ENCODE measurements around the gene STXBP1. TPM values are rescaled to one million over a fixed set of nuclear protein-coding genes. Genes with fewer than 3 reads are reported as not detected.
"Not testable (repeated sequence)": the region's sequence is repeated elsewhere in the genome, so short reads cannot be mapped to it uniquely, and the experiment has no call there.

Gene STXBP1
- polyA plus RNA-seq, 2 of the 4 experiments (the other 2 are of a cell fraction) = 13.3 to 22.6 TPM

DNA sequence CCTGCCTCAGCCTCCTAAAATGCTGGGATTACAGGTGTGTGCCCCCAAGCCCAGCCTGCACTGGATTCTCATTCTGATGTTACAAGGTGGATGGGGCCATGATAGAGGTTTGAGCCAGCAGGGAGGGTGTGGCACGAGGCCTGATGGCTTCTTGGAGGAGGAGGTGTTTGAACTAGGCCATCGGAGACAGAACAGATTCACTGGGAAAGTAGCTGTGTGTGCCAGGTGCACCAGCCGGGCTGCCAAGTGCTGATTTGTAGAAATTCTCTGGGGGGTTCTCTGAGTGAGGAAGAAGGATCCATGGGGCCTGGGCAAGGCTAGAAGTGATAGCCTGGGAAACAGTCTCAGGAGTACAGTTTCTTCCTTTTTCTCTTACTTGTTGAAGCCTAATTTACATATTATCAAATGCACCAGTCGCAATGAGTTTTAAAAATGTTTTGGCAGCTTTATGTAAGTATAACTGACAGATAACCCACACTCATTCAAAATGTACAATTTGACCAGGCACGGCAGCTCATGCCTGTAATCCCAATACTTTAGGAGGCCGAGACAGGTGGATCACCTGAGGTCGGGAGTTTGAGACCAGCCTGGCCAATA lies 31.1 kb upstream of the STXBP1 start:
- H3K27ac ChIP-seq = peak overlapping the region; percentile 92 to 100; a peak in 5 of 6 replicates
- peaks cover 68% of the 10 kb centered on the region for H3K4me1 ChIP-seq
- peak overlapping the region; percentile 99 for H3K4me2 ChIP-seq
- ATAC-seq (no peak), DNase-seq (ENCODE audit: low read depth in 1 of 2, low spot score in 1 of 2) (no peak), FAIRE-seq (no peak)
- no peak overlapping the region for H3K4me3 ChIP-seq
- TF ChIP-seq HDAC2 (IDR thresholded peaks at IDR 0.05) = no peak
- TF ChIP-seq JUN (IDR thresholded peaks at IDR 0.05) = no peak
- no peak for TF ChIP-seq E2F6 (IDR thresholded peaks at IDR 0.05; ENCODE audit: borderline replicate concordance, low read depth)
- no peak for TF ChIP-seq HMGXB4 (CRISPR knock-in tag; IDR thresholded peaks at IDR 0.05; ENCODE audit: borderline replicate concordance)
- TF ChIP-seq MAZ (IDR thresholded peaks at IDR 0.05; ENCODE audit: borderline replicate concordance, low read depth, low read length) = no peak
- TF ChIP-seq, protein P1, sequence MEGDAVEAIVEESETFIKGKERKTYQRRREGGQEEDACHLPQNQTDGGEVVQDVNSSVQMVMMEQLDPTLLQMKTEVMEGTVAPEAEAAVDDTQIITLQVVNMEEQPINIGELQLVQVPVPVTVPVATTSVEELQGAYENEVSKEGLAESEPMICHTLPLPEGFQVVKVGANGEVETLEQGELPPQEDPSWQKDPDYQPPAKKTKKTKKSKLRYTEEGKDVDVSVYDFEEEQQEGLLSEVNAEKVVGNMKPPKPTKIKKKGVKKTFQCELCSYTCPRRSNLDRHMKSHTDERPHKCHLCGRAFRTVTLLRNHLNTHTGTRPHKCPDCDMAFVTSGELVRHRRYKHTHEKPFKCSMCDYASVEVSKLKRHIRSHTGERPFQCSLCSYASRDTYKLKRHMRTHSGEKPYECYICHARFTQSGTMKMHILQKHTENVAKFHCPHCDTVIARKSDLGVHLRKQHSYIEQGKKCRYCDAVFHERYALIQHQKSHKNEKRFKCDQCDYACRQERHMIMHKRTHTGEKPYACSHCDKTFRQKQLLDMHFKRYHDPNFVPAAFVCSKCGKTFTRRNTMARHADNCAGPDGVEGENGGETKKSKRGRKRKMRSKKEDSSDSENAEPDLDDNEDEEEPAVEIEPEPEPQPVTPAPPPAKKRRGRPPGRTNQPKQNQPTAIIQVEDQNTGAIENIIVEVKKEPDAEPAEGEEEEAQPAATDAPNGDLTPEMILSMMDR (IDR thresholded peaks at IDR 0.05) = no peak
- no peak for TF ChIP-seq HOXB5 (CRISPR knock-in tag; IDR thresholded peaks at IDR 0.05)
- no peak for TF ChIP-seq RAD21 (conservative IDR thresholded peaks at IDR 0.05 in 1 of 2, IDR thresholded peaks at IDR 0.05 in 1 of 2)
- TF ChIP-seq TP53 (CRISPR knock-in tag; IDR thresholded peaks at IDR 0.05) = no peak
- TF ChIP-seq HOXA7 (CRISPR knock-in tag; IDR thresholded peaks at IDR 0.05) = no peak
- TF ChIP-seq BHLHE40 (IDR thresholded peaks at IDR 0.05; ENCODE audit: low read depth, low read length) = no peak
- no peak for TF ChIP-seq CEBPB (IDR thresholded peaks at IDR 0.05)
- TF ChIP-seq PBX3 (IDR thresholded peaks at IDR 0.05) = no peak
- TF ChIP-seq SMC3 (IDR thresholded peaks at IDR 0.05) = no peak
- no peak for TF ChIP-seq EHF (CRISPR knock-in tag; IDR thresholded peaks at IDR 0.05)
- no peak for TF ChIP-seq CHD4 (IDR thresholded peaks at IDR 0.05; ENCODE audit: borderline replicate concordance)
- no peak for TF ChIP-seq USF2 (IDR thresholded peaks at IDR 0.05)
- no peak for TF ChIP-seq POLR2A (IDR thresholded peaks at IDR 0.05; ENCODE audit: low read length)
- no peak for TF ChIP-seq RNF2 (IDR thresholded peaks at IDR 0.05; ENCODE audit: borderline replicate concordance, low read depth)
- H3K9me3 ChIP-seq = peaks cover 9% of the 10 kb centered on the region; the same call in 2 of the 3 replicates
- CTCF ChIA-PET = interaction anchor here (0.8 to 32.4 kb wide), 13 partner anchors 8 to 154 kb away, joined by 3 to 821 read pairs (median 5); partner anchors contain the start of gene TOR2A
- 86% methylated on average over 7 of the region's 7 CpGs for WGBS (ENCODE audit: missing lambda C conversion rate)
- POLR2A ChIA-PET = no interaction called here

DNA sequence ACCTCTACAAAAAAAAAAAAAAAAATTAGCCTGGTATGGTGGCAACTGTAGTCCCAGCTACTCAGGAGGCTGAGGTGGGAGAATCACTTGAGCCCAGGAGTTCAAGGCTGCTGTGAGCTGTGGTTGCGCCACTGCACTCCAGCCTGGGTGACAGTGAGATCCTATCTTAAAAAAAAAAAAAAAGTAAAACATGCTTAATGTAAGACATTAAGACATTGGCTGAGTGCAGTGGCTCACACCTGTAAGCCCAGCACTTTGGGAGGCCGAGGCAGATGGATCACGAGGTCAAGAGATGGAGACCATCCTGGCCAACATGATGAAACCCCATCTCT lies 27.6 kb upstream of the STXBP1 start:
- not testable (repeated sequence) for H3K4me2 ChIP-seq; H3K9me3 ChIP-seq; H3K4me3 ChIP-seq; FAIRE-seq; DNase-seq (ENCODE audit: low read depth in 1 of 2, low spot score in 1 of 2); ATAC-seq
- POLR2A ChIA-PET = interaction anchor here (0.6 to 1.6 kb wide), 4 partner anchors 18 to 392 kb away, joined by 3 to 6 read pairs (median 3); partner anchors contain the start of genes LRSAM1 and RPL12
- CTCF ChIA-PET = interaction anchor here (0.6 to 32.4 kb wide), 13 partner anchors 11 to 678 kb away, joined by 3 to 821 read pairs (median 12); partner anchors contain the start of gene TOR2A
- H3K4me1 ChIP-seq = peaks cover 49% of the 10 kb centered on the region
- H3K27ac ChIP-seq = peak overlapping the region; percentile 54 to 73; a peak in 4 of 6 replicates
- 95% methylated on average over 3 of the region's 3 CpGs for WGBS (ENCODE audit: missing lambda C conversion rate)
